Liver (tissue), 3 donors: Measurements from ENCODE around the gene NOTCH4.

Experiments
- HNF4A ChIP-seq, 2 donors: conservative IDR thresholded peaks; 2 replicates each; pipeline ENCODE4 v1.6.1; 2016; ENCODE audit warnings: antibody characterized with exemption in 2 of 2, mild to moderate bottlenecking in 2 of 2
- JUND ChIP-seq, 2 donors: IDR thresholded peaks; 2 replicates each; pipeline ENCODE4 v1.6.1; 2016; ENCODE audit warnings: antibody characterized with exemption in 2 of 2
- NR2F2 ChIP-seq: IDR thresholded peaks from 2 replicates; pipeline ENCODE4 v1.6.1; 2016; ENCODE audit warnings: antibody characterized with exemption
- RAD21 ChIP-seq, 2 donors: IDR thresholded peaks; 2 replicates each; pipeline ENCODE4 v1.6.1; 2016; ENCODE audit warnings: antibody characterized with exemption in 2 of 2, mild to moderate bottlenecking in 2 of 2
- TF ChIP-seq, protein P1 (sequence below): fragments of 150-350 bp; IDR thresholded peaks from 2 replicates; pipeline ENCODE4 v1.5.1; 2017; ENCODE audit warnings: improper control_type of control experiment, low read depth, low read length; ENCODE audit not compliant: missing input control
- donor health status: healthy.
- donor health status: healthy.

DNA sequence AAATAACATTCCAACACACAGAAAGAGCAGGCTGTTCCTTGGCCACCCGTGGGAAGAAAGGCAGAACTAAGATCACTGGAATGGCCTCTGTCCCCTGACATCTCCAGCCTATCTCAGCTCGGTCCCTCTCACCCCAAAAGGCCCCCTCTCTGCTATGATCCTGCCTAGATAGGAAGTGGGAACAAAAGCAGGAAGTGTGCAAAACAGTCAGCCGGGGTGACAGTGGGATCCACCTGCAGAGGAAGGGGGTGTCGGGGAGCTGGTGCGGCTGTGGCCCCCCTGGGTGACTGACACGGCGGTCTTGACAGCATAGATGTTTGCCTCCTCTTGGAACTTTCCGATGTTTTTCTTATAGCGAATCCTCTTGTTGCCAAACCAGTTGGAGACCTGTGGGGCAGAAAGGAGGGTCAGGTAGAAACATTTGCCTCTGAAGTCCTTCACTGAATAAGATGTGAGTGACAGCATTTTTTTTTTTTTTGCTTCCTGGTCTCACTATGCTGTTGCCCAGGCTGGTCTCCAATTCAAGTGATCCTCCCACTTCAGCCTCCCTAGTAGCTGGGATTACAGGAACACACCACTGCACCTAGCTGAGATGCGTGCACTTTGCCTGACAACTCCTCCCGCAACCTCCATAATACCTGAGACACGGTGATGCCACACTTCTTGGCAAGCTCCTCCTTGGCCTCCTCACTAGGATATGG lies 36.7 kb downstream of the NOTCH4 start:
- TF ChIP-seq, protein P1, sequence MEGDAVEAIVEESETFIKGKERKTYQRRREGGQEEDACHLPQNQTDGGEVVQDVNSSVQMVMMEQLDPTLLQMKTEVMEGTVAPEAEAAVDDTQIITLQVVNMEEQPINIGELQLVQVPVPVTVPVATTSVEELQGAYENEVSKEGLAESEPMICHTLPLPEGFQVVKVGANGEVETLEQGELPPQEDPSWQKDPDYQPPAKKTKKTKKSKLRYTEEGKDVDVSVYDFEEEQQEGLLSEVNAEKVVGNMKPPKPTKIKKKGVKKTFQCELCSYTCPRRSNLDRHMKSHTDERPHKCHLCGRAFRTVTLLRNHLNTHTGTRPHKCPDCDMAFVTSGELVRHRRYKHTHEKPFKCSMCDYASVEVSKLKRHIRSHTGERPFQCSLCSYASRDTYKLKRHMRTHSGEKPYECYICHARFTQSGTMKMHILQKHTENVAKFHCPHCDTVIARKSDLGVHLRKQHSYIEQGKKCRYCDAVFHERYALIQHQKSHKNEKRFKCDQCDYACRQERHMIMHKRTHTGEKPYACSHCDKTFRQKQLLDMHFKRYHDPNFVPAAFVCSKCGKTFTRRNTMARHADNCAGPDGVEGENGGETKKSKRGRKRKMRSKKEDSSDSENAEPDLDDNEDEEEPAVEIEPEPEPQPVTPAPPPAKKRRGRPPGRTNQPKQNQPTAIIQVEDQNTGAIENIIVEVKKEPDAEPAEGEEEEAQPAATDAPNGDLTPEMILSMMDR = no peak
- no peak for TF ChIP-seq RAD21 (IDR thresholded peaks at IDR 0.05)
- TF ChIP-seq NR2F2 = no peak
- TF ChIP-seq HNF4A (conservative IDR thresholded peaks at IDR 0.05) = no peak
- TF ChIP-seq JUND (IDR thresholded peaks at IDR 0.05) = no peak
